ENCODE measurements around the gene OAS3.
"Not testable (repeated sequence)": the region's sequence is repeated elsewhere in the genome, so short reads cannot be mapped to it uniquely, and the experiment has no call there.

OAS3 gene

DNA sequence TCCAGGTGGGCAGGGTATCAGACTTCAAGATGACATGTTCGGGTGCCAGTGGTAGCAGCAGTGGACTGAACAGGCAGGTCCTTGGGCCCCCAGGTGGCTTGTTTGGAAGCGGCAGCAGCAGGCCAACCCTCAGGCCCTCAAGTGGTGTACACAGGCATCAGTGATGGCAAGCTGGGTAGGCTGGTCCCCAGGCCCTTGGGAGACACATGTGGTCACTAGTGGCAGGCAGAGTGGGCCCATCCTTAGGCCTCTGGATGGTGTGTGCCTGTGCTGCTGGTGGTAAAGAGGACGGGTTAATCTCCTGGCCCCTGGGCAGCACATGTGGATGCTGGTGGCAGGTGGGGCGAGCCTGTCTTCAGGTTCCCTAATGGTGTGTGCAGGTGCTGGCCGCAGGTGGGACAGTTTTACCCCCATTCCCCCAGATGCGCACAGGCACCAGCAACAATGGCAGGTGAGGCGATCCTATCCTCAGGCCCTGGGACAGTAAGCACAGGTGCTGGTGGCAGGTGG, 48.1 kb downstream of the OAS3 start:
- DNase-seq, result no peak

- no peak for DNase-seq
Observed at GRCh38 chr12:112987561-112987960, 49.3 kb downstream of the OAS3 start.

DNA sequence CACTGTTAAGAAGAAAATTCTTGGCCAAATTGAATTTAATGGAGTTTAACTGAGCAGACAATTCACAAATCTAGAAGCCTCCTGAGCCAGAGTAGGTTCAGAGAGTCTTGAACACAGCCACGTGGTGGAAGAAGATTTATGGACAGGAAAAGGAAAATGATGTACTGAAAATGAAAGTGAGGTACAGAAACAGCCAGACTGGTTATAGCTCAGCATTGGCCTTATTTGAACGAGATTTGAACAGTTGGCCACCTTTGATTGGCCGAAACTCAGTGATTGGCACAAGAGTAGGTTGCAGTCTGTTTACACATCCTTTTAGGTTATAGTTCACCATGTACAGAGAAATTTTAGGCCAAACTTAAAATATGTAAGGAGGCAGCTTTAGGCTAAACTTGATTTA, 50.0 kb downstream of the OAS3 start:
- no peak for DNase-seq

DNA sequence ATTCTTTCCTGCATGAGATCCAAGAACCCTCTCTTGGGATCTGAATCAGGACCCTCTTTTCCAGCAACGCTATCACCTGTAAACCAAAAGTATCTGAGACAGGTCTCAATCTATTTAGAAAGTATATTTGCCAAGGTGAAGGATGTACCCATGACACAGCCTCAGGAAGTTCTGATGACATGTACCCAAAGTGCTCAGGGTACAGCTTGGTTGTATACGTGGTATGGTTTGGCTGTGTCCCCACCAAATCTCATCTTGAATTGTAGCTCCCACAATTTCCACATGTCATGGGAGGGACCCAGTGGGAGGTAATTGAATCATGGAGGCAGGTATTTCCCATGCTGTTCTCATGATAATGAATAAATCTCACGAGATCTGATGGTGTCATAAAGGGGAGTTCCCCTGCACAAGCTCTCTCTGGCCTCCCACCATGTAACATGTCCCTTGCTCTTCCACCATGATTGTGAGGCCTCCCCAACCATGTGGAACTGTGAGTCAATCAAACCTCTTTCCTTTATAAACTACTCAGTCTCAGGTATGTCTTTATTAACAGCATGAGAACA, 50.6 kb downstream of the OAS3 start:
- DNase-seq, result not testable (repeated sequence)

- DNase-seq, result no peak
Observed at GRCh38 chr12:112989806-112990205, 51.5 kb downstream of the OAS3 start.

DNA sequence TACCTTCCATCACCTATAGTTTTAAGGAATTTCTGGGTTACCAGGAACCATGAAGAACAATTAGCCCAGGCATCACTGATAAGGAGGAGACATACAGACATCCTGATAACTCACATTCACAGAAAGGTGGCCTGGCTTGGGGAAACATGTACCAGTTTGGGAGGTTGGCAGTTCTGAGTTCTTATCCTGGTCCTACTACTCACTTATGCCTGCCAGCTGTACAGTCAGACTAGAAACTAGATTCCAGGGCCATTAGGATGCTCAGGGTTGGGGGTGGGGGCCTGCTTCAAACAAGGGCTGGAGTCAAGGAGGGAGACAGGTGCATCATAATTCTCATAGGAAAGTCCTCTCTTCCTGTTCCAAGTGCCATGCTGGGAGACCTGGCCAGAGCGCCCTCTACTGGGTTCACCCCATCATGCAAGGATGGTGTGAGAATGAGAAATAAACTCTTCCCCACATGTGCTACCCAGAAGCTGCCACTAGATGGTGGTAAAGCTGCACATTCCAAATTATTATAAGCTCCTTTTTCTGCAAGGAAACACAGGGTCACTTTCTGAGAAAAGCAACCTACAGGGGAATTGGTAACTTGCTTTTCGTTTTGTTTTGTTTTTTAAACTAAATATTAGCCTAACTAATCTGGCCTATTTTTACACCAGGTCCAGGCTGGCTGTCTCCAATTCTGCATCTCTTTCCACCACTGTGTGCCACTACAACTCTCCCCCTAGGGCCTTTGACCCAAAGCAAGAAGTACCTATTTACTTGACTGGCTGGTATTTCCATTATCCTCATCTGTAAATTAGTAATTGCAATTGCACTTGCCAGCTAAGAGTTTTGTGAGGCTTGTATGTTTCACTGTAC, 54.5 kb downstream of the OAS3 start:
- peak; percentile 7 for DNase-seq

- no peak for DNase-seq
Observed at GRCh38 chr12:112995008-112995407, 56.7 kb downstream of the OAS3 start.

GRCh38 chr12:112996501-112996900, 58.2 kb downstream of the OAS3 start:
- no peak for DNase-seq

DNA sequence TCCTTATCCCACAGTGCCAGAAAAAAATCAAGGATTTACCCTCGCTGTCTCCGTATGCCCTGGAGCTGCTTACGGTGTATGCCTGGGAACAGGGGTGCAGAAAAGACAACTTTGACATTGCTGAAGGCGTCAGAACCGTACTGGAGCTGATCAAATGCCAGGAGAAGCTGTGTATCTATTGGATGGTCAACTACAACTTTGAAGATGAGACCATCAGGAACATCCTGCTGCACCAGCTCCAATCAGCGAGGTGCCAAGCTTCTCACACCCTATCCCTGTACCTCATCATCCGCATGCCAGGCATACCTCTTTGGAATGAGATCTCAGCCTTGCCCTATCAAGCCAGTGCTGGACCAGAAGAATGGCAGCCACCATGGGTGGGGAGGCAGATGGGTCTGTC, 59.2 kb downstream of the OAS3 start:
- no peak for DNase-seq

DNA sequence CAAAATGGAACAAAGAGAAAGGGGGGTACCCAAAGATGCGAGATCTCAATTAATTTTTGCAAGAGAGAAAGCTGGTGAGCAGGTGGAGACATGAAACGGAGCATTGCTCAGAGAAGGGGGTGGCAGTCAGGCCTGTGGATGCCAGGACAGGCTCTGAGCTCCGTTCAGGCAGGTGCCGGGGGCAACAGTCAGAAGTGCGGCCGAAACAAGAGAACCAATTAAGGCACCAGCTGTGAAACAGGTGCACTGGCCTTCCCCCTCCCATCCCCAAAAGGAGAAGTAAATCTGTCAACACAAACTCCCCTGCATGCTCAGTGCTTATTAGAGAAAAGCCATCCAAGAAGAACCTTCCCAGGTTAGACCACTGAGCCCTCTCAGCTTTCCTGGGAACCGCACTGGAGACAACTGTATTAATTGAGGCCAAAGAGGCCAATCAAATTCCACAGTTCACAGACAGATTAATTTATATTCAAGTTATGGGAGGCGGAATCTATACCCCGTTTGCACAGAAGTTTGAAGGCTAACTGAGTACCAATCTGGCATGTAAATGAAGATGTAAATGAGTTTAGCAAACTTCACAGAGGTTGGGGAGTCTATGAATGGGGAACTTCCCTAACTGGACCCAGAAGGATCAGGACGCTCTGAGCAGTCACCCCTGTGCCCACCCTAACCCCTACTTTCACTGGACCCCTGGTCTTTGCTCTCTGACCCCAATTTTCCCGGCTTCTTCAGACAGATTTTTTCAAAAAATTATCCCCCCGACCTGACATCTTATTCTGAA, 60.9 kb downstream of the OAS3 start:
- peak; percentile 2 for DNase-seq

GRCh38 chr12:113000433-113000832, 62.2 kb downstream of the OAS3 start:
- no peak for DNase-seq

GRCh38 chr12:113002155-113002554, 63.9 kb downstream of the OAS3 start:
- no peak for DNase-seq

- no peak for DNase-seq
Observed at GRCh38 chr12:113002676-113003075, 64.4 kb downstream of the OAS3 start.

GRCh38 chr12:113003636-113004035, 65.4 kb downstream of the OAS3 start:
- no peak for DNase-seq

- DNase-seq, result no peak
Observed at GRCh38 chr12:113005762-113006161, 67.5 kb downstream of the OAS3 start.

GRCh38 chr12:113006206-113006605, 67.9 kb downstream of the OAS3 start:
- DNase-seq, result no peak

DNA sequence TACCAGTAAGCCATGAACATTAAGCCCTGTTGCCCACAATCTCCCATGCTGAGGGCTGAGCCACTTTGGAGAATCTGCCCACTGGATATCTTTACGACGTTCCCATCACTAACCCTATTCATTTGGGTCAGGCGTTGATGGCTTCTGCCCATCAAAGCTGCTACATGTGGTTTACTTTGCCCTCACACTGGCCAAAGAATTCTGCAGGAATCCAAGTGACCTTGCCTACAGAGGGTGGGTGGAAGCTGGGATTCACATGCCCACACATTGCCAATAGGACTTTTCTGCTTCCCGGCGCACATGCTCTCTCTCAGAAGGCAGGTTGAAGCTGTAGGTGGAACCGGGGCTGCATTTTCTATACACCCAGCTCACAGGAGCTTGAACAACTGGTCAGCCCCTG, 68.4 kb downstream of the OAS3 start:
- no peak for DNase-seq

DNA sequence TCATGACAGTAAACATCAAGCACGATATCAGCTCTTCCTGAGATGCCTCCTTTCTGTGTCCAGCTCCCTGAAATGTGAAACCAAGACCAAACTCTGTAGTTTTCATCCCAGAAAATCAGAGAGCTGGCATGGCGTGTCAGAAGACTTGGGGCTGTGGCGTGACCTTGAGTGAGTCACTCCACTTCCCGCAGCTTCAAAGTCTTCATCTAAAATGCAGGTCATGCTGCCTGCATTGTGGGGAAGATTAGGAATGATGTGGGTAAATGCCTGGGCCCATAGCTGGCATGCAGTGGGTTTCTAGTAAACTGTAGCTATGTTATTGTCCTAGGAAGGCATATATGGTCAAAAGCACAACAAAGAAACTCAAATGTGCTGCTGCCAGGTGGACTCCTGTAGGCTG, 68.9 kb downstream of the OAS3 start:
- no peak for DNase-seq

- no peak for DNase-seq
Observed at GRCh38 chr12:113010701-113011100, 72.4 kb downstream of the OAS3 start.

GRCh38 chr12:113014565-113014964, 76.3 kb downstream of the OAS3 start:
- DNase-seq, result no peak

GRCh38 chr12:113016796-113017195, 78.5 kb downstream of the OAS3 start:
- no peak for DNase-seq

GRCh38 chr12:113019025-113019424, 80.8 kb downstream of the OAS3 start:
- no peak for DNase-seq

GRCh38 chr12:113021500-113021899, 83.2 kb downstream of the OAS3 start:
- DNase-seq, result no peak
